HepG2 (cell line): Measurements from ENCODE around the gene DENND10. TPM values are rescaled to one million over a fixed set of nuclear protein-coding genes. Genes with fewer than 3 reads are reported as not detected.

Experiments used
- AKAP8 ChIP-seq: sonication (generic); formaldehyde crosslinking; IDR thresholded peaks from 2 replicates; pipeline ENCODE4 v1.5.1; 2020; ENCODE audit warnings: mild to moderate bottlenecking, missing genetic modification reagents
- BRD4 ChIP-seq: sonication (generic); formaldehyde crosslinking; IDR thresholded peaks from 2 replicates; pipeline ENCODE4 v1.4.0; 2020; ENCODE audit warnings: missing genetic modification reagents
- FIP1L1 ChIP-seq: fragments of 200-400 bp; formaldehyde crosslinking; IDR thresholded peaks from 2 replicates; pipeline ENCODE4 v1.6.1; 2018; ENCODE audit warnings: low read depth, mild to moderate bottlenecking, low read length, moderate library complexity, borderline replicate concordance; ENCODE audit not compliant: insufficient read depth
- GZF1 ChIP-seq: sonication (generic); formaldehyde crosslinking; IDR thresholded peaks from 2 replicates; pipeline ENCODE4 v1.5.1; 2020; ENCODE audit warnings: mild to moderate bottlenecking, missing genetic modification reagents
- JUNB ChIP-seq: sonication (generic); formaldehyde crosslinking; IDR thresholded peaks from 2 replicates; pipeline ENCODE4 v1.8.0; 2022; ENCODE audit warnings: missing genetic modification reagents, mild to moderate bottlenecking, borderline replicate concordance
- KLF12 ChIP-seq: sonication (generic); formaldehyde crosslinking; IDR thresholded peaks from 2 replicates; pipeline ENCODE4 v1.4.0; 2020; ENCODE audit warnings: missing genetic modification reagents, borderline replicate concordance
- RAD21 ChIP-seq: fragments of 450-650 bp; formaldehyde crosslinking; IDR thresholded peaks from 2 replicates; pipeline ENCODE4 v1.5.0; 2020; ENCODE audit warnings: mild to moderate bottlenecking
- REXO4 ChIP-seq: sonication (generic); formaldehyde crosslinking; IDR thresholded peaks from 2 replicates; pipeline ENCODE4 v1.8.0; 2022; ENCODE audit warnings: missing genetic modification reagents, mild to moderate bottlenecking, borderline replicate concordance
- YEATS2 ChIP-seq: sonication (generic); formaldehyde crosslinking; IDR thresholded peaks from 2 replicates; pipeline ENCODE4 v1.4.0; 2020; ENCODE audit warnings: missing genetic modification reagents, borderline replicate concordance
- ZBTB44 ChIP-seq: sonication (generic); formaldehyde crosslinking; IDR thresholded peaks from 2 replicates; pipeline ENCODE4 v1.4.0; 2020; ENCODE audit warnings: missing genetic modification reagents
- ZBTB46 ChIP-seq: sonication (generic); formaldehyde crosslinking; IDR thresholded peaks from 2 replicates; pipeline ENCODE4 v1.4.0; 2020; ENCODE audit warnings: mild to moderate bottlenecking, missing genetic modification reagents, borderline replicate concordance
- ZFP41 ChIP-seq: sonication (generic); formaldehyde crosslinking; IDR thresholded peaks from 2 replicates; pipeline ENCODE4 v1.4.0; 2020; ENCODE audit warnings: mild to moderate bottlenecking, missing genetic modification reagents, borderline replicate concordance
- ZNF143 ChIP-seq: sonication (generic); formaldehyde crosslinking; IDR thresholded peaks from 2 replicates; pipeline ENCODE4 v1.4.0; 2020; ENCODE audit warnings: missing genetic modification reagents
- ZNF207 ChIP-seq: fragments of 450-650 bp; IDR thresholded peaks from 2 replicates; pipeline ENCODE4 v1.6.1; 2016; ENCODE audit warnings: antibody characterized with exemption, borderline replicate concordance
- ZNF282 ChIP-seq: fragments of 450-650 bp; IDR thresholded peaks from 2 replicates; pipeline ENCODE4 v1.6.1; 2018; ENCODE audit not compliant: partially characterized antibody
- ZNF619 ChIP-seq: sonication (generic); formaldehyde crosslinking; IDR thresholded peaks from 2 replicates; pipeline ENCODE4 v1.4.0; 2020; ENCODE audit warnings: mild to moderate bottlenecking, missing genetic modification reagents
- ZNF740 ChIP-seq: sonication (generic); formaldehyde crosslinking; IDR thresholded peaks from 2 replicates; pipeline ENCODE4 v1.4.0; 2020; ENCODE audit warnings: missing genetic modification reagents
- ZNF775 ChIP-seq: sonication (generic); formaldehyde crosslinking; IDR thresholded peaks from 2 replicates; pipeline ENCODE4 v1.4.0; 2020; ENCODE audit warnings: missing genetic modification reagents, mild to moderate bottlenecking, moderate library complexity, borderline replicate concordance
- polyA plus RNA-seq, 8 experiments: library from polyadenylated mRNA; depleted of rRNA in 3 of 8; stranded (reverse) in 7 of 8; unstranded in 1 of 8; fragments of >200 nt; fragmentation: Illumina TruSeq in 4 of 8; extraction: Trizol in 4 of 8; gene quantifications; 2 replicates each; pipeline versions ENCODE4 v1.2.1 to v1.2.3, GENCODE V29; 2011 to 2016; ENCODE audit warnings: low read depth in 4 of 8, missing spikeins in 1 of 8, mixed read lengths in 1 of 8; ENCODE audit not compliant: insufficient read depth in 1 of 8
- total RNA-seq, 5 experiments: library from RNA; depleted of rRNA; stranded (reverse); fragments of >200 nt; fragmentation: Illumina TruSeq; extraction: Trizol; gene quantifications; 2 replicates each; pipeline ENCODE4 v1.2.3, GENCODE V29; 2016; ENCODE audit warnings: low read depth in 1 of 5
- TF ChIP-seq, protein P1 (sequence below): sonication (generic); formaldehyde crosslinking; IDR thresholded peaks from 2 replicates; pipeline ENCODE4 v1.9.0; 2021; ENCODE audit warnings: mild to moderate bottlenecking, missing genetic modification reagents

The DENND10 gene
- total and polyA plus RNA-seq, 2 of the 13 experiments (the other 11 are each of a cell fraction or from before 2014, with no cell fraction given): 43.7 to 78.8 TPM

- TF ChIP-seq ZBTB44 (CRISPR knock-in tag) (no peak), ZNF619 (CRISPR knock-in tag) (0 out of 2 replicates have a peak, but pooled peaks have one; percentile 31), GZF1 (CRISPR knock-in tag) (peak; percentile 79; the same call in 1 of the 2 replicates), ZNF143 (CRISPR knock-in tag) (no peak; the same call in 1 of the 2 replicates), AKAP8 (0 out of 2 replicates have a peak, but pooled peaks have one; percentile 36), JUNB (no peak), KLF12 (CRISPR knock-in tag) (no peak), ZBTB46 (no peak), ZNF740 (CRISPR knock-in tag) (peak; percentile 75; the same call in 1 of the 2 replicates), ZNF207 (no peak), ZNF282 (no peak), REXO4 (CRISPR knock-in tag) (no peak), YEATS2 (peak; percentile 65), FIP1L1 (no peak), BRD4 (CRISPR knock-in tag) (peak; percentile 74; the same call in 1 of the 2 replicates), RAD21 (CRISPR knock-in tag) (no peak), ZFP41 (CRISPR knock-in tag) (0 out of 2 replicates have a peak, but pooled peaks have one; percentile 42), ZNF775 (CRISPR knock-in tag) (no peak)
- TF ChIP-seq, protein P1, sequence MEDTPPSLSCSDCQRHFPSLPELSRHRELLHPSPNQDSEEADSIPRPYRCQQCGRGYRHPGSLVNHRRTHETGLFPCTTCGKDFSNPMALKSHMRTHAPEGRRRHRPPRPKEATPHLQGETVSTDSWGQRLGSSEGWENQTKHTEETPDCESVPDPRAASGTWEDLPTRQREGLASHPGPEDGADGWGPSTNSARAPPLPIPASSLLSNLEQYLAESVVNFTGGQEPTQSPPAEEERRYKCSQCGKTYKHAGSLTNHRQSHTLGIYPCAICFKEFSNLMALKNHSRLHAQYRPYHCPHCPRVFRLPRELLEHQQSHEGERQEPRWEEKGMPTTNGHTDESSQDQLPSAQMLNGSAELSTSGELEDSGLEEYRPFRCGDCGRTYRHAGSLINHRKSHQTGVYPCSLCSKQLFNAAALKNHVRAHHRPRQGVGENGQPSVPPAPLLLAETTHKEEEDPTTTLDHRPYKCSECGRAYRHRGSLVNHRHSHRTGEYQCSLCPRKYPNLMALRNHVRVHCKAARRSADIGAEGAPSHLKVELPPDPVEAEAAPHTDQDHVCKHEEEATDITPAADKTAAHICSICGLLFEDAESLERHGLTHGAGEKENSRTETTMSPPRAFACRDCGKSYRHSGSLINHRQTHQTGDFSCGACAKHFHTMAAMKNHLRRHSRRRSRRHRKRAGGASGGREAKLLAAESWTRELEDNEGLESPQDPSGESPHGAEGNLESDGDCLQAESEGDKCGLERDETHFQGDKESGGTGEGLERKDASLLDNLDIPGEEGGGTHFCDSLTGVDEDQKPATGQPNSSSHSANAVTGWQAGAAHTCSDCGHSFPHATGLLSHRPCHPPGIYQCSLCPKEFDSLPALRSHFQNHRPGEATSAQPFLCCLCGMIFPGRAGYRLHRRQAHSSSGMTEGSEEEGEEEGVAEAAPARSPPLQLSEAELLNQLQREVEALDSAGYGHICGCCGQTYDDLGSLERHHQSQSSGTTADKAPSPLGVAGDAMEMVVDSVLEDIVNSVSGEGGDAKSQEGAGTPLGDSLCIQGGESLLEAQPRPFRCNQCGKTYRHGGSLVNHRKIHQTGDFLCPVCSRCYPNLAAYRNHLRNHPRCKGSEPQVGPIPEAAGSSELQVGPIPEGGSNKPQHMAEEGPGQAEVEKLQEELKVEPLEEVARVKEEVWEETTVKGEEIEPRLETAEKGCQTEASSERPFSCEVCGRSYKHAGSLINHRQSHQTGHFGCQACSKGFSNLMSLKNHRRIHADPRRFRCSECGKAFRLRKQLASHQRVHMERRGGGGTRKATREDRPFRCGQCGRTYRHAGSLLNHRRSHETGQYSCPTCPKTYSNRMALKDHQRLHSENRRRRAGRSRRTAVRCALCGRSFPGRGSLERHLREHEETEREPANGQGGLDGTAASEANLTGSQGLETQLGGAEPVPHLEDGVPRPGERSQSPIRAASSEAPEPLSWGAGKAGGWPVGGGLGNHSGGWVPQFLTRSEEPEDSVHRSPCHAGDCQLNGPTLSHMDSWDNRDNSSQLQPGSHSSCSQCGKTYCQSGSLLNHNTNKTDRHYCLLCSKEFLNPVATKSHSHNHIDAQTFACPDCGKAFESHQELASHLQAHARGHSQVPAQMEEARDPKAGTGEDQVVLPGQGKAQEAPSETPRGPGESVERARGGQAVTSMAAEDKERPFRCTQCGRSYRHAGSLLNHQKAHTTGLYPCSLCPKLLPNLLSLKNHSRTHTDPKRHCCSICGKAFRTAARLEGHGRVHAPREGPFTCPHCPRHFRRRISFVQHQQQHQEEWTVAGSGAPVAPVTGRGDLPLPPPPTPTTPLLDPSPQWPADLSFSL (CRISPR knock-in tag): no peak
Measured at GRCh38 chr10:119178372-119179119, 74.6 kb downstream of the DENND10 start, which contains the start of gene PRDX3 (continued).
